Glomerular visceral epithelial cell (primary cell): Measurements from ENCODE around the gene TXNDC11.
"Not testable (repeated sequence)": the region's sequence is repeated elsewhere in the genome, so short reads cannot be mapped to it uniquely, and the experiment has no call there.

Experiments used
- DNase-seq: peaks from one replicate; pipeline ENCODE4 v3.0.0-alpha.2; 2016; ENCODE audit errors: extremely low spot score

Gene TXNDC11, protein sequence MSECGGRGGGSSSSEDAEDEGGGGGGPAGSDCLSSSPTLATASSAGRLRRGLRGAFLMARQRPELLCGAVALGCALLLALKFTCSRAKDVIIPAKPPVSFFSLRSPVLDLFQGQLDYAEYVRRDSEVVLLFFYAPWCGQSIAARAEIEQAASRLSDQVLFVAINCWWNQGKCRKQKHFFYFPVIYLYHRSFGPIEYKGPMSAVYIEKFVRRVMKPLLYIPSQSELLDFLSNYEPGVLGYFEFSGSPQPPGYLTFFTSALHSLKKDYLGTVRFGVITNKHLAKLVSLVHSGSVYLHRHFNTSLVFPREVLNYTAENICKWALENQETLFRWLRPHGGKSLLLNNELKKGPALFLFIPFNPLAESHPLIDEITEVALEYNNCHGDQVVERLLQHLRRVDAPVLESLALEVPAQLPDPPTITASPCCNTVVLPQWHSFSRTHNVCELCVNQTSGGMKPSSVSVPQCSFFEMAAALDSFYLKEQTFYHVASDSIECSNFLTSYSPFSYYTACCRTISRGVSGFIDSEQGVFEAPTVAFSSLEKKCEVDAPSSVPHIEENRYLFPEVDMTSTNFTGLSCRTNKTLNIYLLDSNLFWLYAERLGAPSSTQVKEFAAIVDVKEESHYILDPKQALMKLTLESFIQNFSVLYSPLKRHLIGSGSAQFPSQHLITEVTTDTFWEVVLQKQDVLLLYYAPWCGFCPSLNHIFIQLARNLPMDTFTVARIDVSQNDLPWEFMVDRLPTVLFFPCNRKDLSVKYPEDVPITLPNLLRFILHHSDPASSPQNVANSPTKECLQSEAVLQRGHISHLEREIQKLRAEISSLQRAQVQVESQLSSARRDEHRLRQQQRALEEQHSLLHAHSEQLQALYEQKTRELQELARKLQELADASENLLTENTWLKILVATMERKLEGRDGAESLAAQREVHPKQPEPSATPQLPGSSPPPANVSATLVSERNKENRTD

DNA sequence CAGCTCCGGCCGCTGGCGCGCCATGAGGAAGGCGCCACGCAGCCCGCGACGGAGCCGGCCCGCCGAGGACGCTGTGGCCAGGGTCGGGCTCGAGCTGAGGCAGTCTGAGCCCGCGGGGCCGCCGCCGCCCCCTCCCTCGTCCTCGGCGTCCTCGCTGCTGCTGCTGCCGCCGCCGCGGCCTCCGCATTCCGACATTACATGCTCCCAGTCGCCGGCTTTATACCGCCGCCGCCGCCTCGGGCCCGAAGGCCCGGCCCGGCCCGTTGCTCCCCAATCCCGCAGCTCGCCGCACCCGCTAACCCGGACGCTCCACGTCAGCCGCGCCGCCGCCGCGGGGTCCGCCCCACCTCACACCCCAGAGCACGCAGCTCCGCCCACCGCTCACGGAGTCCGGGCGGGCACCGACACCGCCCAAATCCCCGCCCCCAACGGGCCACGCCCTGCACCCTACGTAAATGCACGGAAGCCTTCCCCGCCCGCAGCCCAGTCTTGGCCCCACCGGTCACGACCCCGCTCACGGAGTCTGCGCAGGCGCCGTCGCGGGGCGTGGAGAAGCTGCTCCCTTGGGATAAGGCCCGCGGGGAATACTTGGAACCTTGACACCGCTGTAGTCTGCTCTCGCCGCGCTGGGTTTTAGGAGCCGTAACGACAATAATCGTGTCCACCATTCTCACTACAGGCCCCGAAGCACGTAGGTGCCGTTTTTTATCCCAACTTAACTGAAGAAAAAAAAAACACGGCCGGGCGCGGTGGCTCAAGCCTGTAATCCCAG lies at the start of gene TXNDC11:
TSS of gene TXNDC11 (minus strand) at position 322 of the 772 bp plus-strand sequence. CDS start at position 195, 127 bp downstream.
- peak; percentile 97 for DNase-seq

DNA sequence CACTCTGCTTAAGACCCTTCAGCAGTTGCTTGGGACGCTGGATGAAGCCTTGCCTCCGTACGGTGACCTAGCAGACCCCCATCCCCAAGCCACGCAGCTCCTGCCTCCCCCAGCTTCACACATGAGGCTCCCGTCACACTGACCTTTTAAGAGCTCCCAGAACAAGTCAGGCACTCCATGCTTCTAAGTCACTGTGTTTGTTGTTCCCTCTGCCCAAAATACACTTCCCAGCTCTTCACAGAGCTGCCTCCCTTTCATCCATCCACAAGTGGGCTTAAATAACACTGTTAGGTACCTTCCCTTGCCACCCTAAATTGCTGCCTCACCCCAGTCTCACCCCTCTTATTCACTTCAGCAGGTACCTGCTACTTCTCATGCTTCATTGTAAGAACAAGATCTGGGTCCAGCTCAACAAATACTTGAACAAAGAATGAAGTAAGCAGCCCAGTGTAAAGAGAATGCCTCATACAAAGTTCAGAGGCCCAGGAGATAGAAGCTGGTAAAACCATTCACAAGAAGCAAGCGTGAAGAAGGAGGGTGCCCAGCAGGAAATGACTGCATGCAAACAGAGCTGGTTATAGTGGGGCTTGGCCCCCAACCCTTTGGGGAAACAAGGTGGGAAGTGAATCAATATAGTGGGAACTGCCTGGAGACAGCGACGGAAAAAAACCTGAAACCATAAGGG lies 48.6 kb upstream of the TXNDC11 start:
- no peak for DNase-seq

DNA sequence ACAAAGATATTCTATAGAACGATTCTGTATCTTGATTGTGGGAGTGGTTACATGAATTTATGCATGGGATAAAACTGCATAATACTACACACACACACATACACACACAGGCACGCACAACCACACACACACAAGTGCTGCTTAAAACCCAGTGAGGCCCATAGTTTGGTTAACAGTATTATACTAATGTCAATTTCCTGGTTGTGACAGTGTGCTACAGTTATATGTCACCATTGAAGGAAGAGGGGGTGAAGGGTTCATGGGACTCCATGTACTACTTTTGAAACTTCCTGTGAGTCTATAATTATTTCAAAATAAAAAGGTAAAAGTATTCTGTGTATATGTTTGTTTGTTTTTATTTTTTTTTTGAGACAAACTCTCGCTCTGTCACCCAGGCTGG lies 46.3 kb upstream of the TXNDC11 start:
- no peak for DNase-seq

DNA sequence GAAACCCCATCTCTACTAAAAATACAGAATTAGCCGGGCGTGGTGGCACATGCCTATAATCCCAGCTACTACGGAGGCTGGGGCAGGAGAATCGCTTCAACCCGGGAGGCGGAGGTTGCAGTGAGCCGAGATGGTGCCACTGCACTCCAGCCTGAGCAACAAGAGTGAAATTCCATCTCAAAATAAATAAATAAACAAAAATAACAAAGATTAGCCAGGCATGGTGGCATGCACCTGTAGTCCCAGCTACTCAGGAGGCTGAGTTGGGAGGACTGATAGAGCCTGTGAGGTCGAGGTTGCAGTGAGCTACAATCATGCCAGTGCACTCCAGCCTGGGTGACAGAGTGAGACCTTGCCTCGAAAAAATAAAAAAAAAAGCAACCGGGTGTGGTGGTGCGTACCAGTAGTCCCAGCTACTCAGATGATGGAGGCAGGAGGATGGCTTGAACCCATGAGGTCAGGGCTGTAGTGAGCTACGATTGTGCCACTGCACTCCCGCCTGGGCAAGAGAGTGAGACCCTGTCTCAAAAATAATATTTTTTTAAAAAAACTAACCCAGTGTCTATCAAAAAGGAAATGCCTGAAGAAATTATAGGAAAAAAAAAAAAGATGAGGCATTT lies 42.4 kb upstream of the TXNDC11 start:
- DNase-seq = not testable (repeated sequence)

DNA sequence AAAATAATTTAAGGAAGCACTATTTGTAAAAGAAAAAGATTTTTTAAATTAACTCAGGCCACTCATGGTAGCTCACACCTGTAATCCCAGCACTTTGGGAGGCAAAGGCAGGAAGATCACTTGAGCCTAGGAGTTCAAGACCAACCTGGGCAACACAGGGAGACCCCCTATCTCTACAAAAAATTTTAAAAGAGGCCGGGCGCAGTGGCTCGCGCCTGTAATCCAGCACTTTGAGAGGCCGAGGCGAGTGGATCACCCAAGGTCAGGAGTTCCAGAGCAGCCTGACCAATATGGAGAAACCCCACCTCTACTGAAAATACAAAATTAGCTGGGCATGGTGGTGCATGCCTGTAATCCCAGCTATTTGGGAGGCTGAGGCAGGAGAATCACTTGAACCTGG lies 41.7 kb upstream of the TXNDC11 start:
- DNase-seq = not testable (repeated sequence)

DNA sequence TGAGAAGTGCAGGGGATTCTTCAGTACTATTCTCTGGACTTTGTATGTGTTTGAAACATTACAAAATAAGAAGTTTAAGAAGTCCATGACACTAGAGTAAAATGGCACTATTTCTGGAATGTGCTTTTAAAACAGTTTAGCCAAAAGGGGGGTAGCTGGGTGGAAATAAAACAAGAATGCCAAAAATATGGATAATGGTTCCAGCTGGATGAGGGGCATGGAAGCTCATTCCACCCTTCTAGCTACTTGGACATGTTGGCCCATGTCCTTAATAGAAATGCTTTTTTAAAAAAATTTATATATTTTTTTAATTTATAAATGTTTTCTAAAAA lies 41.3 kb upstream of the TXNDC11 start:
- DNase-seq = no peak

DNA sequence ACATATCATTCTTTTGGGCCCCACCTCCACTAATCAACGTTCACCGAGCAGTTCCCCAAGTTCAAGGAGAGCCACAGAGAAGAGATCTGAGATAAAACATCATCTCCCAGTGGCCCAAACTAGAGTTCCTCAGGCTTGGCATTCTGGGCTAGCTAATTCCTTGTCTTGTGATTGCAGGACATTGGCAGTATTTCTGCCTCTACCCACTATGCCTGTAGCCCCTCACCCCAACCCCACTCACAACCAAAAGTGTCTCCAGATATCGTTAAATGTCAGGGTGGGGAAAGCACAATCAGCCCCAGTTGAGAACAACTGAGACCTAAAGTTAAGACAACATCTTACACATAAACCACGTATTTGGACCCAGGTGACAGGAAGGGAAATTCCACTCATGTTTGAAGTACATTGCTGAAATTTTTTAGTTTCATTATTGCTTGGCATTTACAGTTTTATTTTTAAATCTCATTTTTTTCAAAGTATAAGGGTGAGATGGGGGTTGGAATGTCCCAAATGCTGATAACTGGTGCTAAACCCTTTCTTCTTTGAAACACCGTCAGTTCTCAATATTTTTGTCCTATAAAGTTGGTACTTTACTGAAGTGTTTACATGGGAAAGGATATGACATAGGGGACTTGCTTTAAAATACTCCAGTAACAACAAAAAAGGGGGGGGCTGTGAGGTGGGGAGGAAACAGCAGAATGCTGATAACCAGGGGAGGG lies 40.8 kb upstream of the TXNDC11 start:
- peak; percentile 50 for DNase-seq

DNA sequence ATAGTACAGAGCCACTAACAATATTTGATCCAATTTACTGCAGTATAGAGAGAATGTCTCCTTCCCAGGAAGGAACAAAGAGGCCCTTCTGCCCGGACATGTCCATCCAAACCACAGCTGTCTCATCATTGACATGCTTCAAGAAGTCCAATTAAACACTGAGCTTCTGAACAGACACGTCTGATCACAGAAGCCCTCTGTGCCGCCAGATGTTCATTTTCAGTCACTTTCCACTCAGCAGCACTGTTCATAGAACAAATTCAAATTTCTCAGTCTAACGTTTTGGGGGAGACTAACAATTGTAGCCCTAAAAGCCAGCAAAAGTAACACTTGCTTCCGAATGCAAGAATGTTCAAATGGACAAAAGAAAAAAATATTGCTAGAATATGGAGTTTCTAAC lies 39.1 kb upstream of the TXNDC11 start:
- DNase-seq = peak; percentile 70

DNA sequence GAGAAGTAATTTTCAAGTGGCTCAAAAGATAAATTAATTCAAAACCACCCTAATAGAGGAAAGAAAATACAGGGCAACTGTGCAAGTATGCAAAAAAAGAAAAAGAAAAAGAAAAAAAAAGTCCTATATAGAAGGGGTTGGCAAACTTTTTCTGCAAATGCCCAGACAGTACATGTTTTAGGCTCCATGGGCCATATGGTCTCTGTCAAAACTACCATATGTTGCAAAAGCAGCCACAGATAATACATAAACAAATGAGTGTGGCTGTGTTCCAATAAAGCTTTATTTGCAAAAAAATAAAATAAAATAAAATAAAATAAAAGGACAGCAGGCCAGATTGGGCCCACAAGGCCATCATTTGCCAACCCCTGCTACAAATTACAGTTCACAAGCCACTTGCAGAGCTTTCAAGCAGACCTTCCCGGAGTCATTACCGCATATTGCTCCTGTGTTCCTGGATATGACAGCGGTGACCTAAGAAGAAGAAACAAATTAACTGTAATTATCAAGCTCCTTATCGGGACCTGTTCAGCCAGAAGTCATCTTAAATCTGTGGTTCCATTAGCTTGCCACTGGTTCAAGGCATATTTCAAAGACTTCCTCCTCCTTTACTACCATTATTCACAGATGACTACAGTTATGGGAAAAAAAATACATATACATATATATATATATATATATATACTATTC lies 38.5 kb upstream of the TXNDC11 start:
- DNase-seq = no peak

DNA sequence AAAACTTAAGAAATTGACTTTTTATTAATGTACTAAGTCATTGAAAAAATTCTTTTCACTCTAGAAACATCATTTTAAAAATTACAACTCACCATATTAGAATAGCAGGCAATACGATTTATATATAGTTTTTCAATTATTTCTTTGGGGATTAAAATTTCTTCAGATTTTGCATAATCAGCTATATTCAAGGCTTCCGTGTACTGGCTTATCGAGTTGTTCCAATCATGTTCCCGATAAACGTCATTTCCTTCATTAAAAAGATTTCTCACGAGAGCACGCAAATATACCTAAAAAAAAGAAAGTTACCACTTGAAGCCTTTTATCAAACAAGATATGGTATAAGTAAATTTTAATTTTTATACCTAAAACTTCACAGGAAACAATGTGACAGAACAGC lies 36.4 kb upstream of the TXNDC11 start:
- DNase-seq = no peak

DNA sequence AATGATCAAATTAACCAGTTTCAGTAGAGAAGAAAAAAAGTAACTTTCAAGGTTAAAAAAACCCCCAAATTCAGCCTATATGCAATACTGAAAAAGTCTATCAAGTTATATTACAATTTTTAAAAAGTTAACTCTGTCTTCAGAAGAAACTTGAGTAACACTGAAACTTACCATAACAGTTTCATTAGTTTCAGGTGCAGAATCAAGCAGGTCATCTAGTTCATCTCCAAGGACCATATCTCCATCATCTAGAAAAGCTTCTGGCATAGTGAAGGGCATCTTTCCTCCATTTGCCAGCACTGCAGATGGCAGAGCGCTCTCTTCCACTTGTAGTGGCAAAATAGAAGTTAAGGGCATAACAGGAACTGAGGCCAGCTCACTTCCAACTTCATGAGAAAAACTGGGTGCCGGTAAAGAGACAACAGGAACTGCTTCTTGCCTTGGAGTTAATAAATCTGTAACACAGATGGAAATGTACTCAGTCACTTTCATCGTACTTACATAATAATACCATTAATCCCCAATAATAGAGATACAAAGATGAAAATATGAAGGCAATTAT lies 31.5 kb upstream of the TXNDC11 start:
- DNase-seq = no peak

DNA sequence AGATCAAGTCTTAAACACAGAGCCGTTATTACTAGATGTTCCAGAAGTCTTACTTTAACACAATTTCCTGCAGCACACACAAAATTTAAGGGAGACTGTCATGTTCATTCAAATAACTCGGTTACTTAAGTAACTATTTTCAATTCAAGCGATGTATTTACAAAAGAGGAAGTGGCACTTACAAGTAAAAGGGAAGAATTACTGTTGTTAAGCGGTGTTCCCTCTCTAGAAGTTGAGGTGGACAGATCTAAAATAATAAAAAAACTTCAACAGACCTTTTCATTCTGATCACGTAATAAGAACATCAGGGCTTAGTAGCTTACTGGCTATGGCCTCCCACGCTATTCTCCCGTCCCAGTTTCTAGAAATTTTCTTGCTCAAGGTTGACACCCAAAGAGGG lies 26.2 kb upstream of the TXNDC11 start:
- DNase-seq = no peak

DNA sequence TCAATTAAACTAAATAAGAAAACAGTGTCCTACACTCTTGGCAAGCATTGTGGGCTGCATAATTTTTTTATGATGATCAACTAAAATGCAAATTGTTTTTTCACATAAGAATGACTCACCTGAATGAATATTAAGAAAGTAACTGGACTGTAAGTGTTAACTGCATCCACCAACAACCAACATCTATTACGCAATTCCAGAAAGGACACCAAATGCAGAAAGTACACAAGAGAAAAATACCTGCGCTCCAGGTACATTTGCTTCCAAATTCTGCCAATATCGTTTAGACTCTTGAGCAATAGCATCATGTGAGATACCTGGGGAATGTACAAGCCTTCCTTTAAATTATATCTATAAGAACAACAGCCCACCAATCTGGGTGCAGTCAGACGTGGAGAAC lies 19.8 kb upstream of the TXNDC11 start:
- DNase-seq = no peak

DNA sequence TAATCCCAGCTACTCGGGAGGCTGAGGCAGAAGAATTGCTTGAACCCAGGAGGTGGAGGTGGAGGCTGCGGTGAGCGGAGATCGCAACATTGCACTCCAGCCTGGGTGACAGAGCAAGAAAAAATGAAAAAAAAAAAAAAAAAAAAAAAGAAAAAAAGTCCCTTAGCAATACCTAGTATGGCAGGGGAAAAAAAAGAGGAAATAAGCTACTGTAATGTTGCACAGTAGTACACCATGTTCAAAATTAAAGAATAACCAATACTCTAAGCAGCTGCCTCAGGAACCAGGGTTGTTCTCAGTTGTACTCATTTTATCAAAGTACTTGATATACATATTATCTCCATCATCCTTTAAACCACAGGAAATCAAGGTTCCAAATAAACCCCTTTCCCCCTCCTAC lies 17.3 kb upstream of the TXNDC11 start:
- DNase-seq = no peak

DNA sequence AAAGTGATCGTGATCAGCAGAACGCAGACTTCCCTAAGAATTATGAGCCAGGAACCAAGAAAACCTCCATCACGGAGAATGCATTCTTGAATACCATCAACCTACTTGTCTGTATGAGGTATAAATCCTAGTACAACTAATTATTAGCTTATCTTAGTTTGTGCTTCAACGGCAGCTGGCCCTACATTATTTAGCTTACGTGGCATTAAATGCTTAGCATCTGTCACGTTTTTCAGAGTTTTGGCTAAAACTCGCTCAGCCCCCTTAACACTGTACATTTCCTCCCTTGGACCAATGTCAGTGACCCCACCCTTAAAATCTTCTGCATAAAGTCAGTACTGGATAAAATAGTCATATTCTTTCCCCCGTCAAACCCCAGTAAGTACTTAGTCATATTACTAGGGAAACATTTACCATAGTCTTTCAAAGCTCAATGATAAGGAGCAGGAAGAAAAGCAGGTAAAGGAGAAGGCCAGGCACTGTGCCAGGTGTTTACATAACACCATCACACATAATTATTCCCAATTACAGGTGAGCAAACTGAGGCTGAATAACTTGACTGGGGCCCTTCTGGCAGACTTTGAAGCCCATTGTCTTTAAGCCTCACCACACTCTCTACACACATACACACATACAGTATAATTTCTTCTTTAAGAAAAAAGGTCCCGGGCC lies 16.6 kb upstream of the TXNDC11 start:
- DNase-seq = no peak

DNA sequence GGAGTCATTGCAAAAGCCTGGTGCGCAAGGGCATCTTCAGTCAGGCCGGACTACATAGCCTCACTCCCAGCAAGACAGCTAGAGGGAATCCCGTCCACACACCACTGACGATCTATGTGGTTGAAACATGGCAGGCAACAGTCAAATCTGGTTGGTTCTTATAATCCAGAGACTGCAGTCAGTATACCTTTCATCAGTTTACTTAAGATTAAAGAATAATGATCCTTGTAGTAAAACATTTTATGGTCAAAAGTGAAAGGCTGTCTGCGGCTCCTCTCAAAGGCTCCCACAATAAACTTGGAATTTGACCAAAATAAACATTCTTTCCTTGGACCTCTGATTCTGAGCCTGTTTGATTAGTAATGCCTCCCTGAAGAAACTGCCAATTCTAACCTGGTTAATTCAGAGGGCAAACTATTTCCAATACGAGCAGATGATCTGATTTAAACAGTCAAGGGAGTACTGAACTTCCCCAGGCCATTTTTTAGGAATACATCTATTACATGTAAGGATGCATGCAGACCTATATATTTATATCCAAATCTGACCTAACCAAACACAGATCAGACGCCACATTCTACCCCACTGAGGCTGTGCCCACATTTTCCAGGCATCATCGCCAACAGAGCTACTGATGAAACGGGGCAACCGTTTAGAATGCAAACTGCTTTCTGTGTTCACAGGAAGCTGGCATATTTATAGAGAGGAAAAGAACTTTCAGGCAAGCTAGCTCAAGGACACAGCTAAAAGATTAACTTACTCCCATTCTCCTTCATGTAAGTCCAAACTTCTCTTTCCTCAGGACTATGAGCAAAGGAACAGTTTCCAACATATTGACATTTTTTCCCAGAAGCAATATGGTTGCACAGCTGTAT lies 15.3 kb upstream of the TXNDC11 start:
- DNase-seq = peak; percentile 89

DNA sequence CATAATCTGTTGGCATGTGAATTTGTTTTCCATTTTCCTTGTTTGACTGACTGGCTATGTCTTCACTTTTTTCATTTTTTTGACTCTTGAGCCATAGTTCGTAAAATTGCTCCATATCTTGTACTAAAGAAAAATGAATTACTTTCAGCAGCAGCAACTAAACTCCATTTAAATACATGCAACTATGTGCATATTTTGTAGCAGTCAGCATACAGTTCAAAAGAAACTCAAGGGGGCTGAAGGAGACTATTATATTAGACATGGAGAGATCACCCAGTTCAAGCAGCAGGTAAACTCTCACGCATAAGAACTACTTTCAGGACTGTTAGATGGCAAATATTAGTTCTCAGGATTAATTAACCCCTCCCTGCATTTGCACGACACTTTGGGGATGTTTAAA lies 13.6 kb upstream of the TXNDC11 start:
- DNase-seq = no peak
